ENCODE measurements around the gene ITGA3.
"Not testable (repeated sequence)": the region's sequence is repeated elsewhere in the genome, so short reads cannot be mapped to it uniquely, and the experiment has no call there.

Gene ITGA3

DNA sequence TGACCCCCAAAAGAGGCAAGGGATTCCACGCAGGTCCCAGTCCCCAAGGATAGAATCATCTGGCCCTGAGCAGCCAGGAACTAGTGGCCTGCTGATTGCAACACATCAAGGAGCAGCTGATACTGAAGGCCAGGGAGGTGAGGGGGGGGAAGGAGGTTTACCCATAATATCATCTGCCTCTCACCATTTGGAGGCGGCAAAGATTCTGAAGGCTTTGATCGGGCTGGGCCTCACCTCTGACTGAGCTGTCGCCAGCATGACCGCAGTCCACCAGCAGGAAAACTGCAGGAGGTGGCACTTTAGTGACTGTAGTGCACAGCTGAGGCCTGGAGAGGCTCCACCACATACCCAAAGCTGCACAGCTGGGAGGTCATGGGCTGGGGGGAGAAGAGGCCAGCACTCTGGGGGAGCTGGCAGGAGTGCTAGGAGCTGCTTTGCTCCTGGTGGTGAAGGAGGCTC lies 20.5 kb upstream of the ITGA3 start:
- DNase-seq (ENCODE audit: low spot score) = no peak

DNA sequence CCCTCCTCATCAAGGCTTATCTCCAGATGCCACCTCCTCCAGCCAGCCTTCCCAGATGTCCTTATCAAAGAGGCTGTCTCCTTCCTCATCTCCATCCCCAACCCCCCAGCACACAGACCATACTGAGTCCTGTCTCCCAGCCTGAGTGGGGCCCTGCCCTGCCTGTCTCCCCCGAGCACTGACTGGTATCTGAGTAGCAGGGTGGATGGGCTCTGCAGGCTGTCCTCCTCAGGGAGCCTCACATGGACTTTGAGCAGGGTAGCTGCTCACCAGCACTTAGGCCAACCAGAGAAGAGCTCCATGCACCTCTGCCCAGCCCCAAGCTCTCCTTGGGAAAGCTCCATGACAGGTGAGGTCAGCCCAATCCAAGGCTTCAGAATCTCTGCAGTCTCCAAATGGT lies 20.0 kb upstream of the ITGA3 start:
- DNase-seq (ENCODE audit: low spot score) = no peak

DNA sequence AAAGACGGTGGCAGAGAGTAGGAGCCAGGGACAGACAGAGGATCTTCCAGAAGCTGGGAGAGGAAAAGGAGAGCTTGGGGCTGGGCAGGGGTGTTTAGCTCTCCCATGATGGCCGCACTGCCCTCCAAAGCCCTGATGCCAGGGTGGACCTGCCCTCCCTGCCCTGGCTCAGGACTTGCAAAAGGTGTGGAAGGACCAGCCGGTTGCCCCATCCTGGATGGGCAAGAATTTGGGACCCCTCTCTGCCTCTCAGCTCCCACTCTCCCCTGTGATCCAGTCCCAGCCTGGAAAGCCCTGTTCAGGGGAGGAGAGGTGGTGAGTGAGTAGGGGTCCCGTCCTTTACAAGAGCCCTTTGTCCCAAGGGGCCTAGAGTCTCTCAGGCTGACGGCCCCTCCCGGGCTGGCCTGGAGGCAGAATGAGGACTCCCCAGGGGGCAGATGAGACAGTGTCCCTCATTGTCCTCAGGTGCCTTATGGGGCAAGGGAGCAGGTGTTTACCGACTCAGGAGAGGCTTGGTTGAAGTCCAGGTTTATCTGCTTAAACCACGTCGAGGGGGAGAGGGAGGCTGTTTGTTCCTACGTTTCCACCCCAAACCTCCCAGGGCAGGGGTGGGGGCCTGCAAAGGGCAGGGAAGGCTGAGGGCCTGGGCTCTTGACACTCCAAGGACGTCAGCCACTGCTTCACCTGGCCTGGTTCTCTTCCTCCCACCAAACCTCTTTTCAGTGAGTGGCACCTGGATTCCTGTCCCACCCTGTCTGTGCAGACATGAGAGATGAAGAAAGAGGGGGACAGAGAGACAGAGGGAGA lies 19.3 kb upstream of the ITGA3 start:
- no peak for DNase-seq (ENCODE audit: low spot score)

DNA sequence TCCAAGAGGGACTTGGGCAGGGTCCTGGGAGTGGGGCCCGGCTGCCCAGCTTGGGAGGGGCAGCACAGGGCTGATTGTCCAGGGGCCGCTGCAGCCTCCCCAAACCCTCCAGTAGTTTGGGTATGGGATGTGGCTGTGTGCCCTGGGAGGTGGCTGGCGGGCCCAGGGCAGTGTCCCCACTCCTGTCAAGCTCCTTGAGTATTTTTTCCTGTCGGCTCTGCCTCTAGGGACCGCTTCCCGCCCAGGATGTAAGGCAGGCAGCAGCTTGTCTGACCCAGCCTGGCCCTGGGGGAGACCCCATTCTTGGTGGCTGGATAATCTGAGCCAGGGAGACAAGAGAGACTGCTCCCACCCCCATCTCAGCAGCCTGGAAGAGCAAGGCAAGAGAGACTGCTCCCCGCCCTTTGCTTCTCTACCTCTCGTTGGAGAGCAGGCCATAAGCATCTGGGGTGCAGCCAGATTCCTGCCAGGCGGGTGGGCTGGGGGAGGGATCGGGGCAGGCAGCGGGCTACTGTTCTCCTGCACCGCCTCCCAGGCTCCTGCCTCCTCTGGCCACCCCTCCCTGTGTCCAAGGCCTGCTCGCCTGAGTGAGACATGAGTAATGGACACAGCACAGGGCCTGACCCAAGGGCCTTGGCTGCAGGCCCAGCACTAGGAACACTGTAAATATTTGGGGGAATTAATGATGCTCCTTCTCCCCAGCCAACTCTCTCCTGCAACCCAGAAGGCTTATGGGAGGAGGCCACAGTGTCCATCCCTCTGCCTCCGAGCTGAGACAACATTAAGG lies 18.4 kb upstream of the ITGA3 start:
- no peak for DNase-seq (ENCODE audit: low spot score)

DNA sequence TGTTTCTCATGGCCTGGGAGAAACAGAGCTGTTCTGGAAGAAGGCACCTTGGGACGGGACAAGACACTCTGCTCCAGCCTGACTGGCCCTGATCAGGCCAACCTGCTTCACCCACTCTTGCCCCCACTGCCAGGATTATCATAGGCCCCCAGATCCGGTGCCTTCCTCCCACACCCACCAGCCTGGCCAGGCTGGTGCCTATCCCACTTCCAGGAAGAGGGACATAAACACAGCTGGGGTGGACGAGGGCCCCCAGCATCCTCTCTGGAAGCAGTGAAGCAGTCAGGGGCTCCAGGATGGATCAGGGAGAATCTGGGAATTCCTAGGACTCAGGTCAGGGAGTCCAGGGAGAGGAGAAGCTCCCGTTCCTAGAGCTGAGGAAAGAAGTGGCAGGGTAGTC lies 16.9 kb upstream of the ITGA3 start:
- DNase-seq (ENCODE audit: low spot score) = no peak

DNA sequence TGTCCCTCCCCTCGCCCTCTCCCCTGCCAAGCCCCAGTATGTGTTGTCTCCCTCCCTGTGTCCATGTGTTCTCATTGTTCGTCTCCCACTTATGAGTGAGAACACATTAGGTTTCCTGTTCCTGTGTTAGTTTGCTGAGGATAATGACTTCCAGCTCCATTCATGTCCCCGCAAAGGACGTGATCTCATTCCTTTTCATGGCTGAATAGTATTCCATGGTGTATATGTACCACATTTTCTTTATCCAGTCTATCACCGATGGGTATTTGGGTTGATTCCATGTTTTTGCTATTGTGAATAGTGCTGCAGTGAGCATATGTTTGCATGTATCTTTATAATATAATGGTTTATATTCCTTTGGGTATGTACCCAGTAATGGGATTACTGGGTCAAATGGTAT lies 15.4 kb upstream of the ITGA3 start:
- DNase-seq (ENCODE audit: low spot score) = not testable (repeated sequence)

DNA sequence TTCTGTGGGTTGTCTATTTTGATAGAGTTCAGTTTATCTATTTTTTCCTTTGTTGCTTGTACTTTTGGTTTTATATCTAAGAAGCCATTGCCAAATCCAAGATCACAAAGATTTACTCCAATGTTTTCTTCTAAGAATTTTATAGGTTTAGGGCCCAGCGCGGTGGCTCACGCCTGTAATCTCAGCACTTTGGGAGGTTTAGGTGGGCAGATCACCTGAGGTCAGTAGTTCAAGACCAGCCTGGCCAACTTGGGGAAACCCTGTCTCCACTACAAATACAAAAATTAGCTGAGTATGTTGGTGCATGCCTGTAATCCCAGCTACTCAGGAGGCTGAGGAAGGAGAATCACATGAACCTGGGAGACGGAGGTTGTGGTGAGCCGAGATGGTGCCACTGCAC lies 13.7 kb upstream of the ITGA3 start:
- DNase-seq (ENCODE audit: low spot score) = no peak

DNA sequence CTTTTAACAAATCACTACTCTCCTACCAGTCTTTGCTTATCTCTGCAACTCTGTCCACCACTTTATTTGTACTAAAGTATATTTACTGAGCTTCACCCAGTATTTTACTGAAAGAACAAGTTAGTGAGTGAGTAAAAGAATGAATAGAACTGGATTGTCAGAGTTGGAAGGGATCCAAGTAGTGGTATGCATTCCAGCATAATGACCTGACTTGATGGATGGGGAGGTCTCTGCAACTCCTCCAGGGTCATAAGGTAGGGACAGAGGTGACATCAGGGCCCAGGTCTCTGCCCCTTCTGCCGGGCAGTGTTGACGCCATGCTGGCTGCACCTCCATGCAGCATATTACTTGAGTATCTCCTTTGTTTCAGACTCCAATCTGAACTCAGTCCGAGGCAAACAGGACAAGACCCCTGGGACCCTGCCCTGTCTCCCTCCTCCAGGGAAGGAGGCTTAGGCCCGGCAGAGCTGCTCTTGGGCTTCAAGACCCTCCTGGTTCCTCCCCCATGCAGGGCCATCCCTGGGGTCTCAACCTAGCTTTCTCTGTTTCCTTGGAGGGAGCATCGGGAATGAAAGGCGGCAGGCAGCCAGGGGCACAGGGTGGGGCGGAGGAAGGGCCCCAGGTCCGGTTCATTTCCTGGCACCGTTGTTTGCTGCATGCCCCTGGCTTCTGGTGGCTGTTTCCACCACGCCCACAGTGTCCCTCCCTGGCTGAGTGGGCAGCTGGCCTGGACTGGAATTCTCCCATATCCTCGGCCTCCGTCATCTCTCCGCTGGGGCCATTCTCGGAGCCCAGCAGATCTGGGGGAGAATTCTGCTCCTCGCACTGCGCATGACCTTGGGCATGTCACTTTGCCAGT lies 12.4 kb upstream of the ITGA3 start:
- DNase-seq (ENCODE audit: low spot score) = no peak

DNA sequence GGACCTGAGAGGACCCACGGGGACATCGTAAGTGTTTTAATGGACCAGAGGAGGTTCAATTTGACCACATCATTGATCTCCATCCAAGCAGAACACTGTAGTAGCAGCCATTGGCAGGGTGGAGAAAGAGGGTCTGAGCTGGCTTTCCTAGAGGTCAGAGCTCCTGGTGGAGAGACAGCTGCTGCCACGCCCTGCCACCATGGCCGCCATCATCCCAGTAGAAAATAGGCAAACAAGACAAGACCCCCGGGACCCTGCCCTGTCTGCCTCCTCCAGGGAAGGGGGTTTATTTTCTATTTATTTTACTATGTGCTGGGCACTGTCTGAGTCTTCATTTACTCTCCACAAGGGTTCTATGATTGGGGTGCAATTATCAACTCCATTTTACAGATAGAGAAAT lies 11.4 kb upstream of the ITGA3 start:
- no peak for DNase-seq (ENCODE audit: low spot score)

DNA sequence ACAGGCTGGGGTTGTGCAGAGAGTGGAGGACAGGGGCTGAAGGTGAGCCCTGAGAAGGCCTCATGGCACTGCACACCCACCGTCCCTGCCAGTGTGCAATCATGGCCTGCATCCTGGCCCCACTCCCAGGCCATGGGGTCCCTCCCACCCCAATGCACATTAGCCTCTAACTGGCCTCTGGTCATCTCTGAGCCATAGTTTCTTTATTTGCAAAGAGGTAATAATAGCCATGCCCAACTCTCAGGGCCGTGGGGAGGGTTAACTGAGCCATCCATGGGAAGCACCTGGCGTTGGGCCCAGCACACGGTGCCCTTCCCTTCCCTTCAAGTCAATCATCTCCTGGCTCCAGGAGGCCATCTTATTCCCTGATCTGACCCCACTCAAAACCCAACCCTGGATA lies 10.8 kb upstream of the ITGA3 start:
- DNase-seq (ENCODE audit: low spot score) = no peak

DNA sequence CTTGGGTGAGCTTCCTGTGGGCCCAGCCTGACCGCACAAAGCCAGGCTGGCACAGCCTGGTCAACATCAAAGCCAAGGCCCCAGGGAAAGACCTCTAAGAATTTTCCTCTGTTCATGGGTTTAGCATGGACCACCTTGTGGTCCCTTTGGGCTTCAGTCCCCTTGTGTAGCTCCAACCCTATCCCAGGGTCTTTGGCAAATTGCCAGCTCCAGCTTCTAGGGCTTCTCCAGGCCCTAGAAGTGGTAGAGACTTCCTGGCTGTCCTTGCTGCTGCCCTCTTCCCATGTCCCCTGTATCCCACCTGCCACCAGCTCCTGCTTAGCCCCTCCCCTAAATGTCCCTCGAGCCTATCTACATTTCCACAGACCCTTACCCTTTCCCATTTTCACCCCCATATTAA lies 9.7 kb upstream of the ITGA3 start:
- DNase-seq (ENCODE audit: low spot score) = no peak

DNA sequence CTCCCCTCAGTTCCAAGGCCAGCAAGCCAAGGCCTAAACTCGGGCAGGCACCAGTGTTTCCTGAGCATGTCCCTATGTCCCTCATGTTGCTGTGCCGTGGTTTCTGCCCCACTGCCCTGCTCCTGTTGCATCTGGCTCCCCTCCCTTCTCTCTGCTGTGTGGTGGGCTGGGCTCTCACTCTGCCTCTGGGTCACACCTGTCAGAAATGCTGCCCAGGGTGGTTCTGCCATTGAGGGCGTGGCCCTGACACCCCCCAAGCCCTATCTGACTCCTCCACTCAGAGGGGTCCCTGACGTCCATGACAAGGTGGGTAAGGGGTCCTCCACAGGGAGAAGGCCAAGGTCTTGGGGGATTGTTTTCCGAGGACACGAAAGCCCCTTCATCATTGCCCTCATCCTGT lies 9.2 kb upstream of the ITGA3 start:
- DNase-seq (ENCODE audit: low spot score) = no peak

DNA sequence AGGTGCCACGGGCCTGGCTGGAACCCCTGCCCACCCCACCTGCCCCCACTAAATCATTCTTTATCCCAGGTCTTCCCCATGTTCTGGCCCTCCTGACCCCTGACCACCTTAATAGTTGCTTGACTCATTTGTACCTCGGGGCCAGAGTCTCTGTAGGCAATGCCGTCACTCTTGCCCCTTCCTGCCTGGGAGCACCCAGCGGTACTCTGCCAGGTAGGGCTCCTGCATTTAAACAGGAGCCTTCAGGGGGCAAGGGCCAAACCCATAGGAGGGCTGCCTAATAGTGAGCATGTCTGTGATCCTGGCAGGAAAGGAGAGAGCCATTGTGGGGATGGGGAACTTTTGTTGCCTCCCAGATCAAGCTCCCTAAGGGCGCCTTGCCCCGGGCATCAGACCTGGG lies 8.8 kb upstream of the ITGA3 start:
- DNase-seq (ENCODE audit: low spot score) = no peak

DNA sequence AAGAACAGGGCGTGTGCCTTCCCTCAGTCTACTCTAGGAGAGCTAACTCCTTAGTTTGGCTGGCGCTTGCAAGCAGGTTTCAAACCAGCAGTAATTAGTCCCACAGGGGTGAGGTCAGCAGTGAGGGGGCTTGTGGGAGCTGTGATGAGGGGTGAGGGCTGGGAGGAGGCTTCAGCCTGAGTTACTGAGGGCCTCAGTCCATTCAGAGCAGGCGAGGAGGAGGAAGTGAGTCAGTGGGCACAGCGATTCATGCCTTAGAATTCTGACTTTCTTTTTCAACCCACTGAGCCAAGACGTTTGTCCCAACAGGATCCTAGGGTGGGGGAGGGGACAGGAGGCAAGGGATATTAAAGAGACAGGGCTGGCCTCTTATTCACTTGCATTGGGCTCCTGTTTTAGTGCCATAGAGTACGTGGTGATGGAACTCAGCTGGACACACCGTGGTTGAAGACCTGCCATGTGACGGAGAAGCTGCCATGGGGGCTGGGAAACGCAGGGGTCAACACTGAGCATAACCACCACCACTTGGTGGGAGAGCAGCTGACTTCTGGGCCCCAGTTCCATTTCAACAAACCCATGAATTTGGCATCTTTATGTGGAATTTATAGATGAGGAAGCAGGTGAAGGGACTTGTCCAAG lies 8.3 kb upstream of the ITGA3 start:
- no peak for DNase-seq (ENCODE audit: low spot score)

DNA sequence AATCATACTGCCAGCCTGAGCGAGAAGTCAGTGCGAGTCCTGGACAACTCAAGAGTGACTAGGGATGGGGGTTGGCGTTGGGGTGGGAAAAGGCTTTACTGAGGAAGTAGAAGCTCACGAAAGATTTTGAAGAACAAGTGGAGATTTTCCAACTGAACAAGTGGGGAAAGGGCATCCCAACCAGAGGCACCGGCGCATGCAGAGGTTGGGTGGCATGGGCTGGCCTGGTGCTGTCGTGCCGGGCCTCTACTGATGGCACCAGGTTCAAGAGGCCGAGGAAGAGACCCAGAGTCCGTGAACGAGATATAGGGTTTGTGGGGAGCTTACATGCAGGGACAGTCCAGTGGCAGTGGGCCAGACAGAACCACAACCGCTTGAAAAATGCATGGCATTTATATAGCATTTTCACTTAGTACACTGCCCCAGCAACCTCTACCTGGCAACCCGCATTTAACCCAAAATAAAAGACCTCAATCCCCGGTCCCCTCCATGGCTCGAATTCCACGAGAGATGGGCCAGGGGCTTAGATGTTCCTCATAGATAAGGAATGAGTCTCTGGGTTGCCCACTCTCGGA lies 7.7 kb upstream of the ITGA3 start:
- no peak for DNase-seq (ENCODE audit: low spot score)

DNA sequence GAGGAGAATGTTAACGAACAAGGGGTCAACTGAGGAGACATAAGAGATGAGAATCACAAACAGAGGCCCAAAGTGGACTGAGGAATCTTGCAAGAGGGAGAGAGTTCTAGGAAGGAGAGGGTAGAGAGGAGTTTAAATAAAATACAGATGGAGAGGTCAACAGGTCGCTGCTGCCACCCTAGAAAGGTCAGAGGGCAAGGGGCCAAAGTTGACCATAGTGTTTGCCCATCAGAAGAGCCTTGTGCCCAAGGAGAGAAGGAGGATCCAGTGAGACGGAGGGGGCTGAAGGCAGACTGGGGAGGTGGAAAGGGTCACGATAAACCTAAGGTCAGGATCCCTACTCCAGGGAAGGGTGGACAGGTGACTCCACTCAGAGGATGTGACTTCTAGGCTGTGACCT lies 6.9 kb upstream of the ITGA3 start:
- DNase-seq (ENCODE audit: low spot score) = no peak

DNA sequence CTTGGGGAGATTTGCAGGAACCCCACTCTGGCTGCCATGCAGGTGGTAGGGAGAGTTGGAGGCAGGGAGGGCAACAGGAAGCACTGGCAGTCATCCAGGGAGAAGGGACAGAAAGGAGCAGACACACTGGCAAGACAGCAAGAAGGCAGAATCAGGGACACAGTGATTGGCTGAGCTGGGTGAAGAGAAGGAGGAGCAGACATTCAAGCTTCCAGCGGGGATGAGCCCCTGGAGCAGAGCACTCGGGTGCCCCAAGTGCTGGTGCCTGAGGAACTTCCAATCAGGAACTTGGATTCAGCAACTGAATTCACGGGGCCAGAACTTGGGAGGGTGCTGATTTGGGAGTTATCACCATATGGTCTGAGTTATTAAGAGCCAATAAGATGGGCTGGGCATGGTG lies 6.3 kb upstream of the ITGA3 start:
- no peak for DNase-seq (ENCODE audit: low spot score)

DNA sequence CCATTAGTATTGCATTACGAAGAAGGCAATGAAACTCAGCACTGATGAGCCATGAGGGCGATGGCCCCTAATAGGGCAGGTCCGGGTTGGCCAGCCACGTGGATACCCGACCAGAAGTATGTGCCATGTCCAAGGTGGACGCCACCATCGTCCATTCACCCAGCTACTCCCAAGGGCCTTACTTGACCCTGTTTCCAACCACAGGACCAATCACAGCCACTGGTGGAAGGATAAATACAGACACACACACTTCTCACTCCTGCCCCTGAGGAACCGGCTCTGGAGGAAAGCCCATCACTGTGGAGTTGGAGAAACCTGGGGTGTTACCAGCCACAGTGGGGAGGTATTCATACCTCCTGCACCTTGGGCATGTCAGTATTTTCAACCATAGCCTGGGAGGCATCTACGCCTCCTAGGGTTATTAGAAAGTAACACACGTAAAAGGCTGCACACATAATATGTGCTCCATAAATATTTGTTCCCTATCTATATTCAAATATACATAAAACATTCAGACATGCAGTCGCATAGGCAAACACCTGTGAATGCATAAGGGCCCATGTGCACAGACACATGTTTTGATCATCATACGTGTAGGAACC lies 5.4 kb upstream of the ITGA3 start:
- no peak for DNase-seq (ENCODE audit: low spot score)

DNA sequence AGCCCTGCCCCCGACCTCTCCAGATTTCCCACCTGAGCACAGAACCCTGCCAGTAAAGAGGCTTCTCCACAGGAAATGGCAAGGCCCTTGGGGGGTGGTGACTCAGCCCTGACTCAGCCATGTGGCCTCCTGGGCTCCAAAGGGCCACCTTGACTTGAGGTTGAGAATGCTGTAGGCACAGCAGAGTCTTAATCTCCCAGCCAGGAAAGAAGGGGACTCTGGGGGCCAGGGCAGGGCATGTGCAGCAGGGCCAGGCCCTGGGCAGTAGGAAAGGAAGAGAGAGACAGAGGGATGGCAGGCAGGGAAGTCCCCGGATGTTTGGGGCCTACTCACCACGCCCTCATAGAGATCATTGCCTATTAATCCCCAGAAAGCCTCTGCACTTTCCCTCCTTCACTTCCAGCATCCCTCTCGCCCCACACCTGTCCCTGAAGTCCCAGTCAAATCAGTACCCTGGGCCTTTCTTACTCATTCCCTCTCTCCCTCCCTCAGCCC lies 4.8 kb upstream of the ITGA3 start:
- no peak for DNase-seq (ENCODE audit: low spot score)

DNA sequence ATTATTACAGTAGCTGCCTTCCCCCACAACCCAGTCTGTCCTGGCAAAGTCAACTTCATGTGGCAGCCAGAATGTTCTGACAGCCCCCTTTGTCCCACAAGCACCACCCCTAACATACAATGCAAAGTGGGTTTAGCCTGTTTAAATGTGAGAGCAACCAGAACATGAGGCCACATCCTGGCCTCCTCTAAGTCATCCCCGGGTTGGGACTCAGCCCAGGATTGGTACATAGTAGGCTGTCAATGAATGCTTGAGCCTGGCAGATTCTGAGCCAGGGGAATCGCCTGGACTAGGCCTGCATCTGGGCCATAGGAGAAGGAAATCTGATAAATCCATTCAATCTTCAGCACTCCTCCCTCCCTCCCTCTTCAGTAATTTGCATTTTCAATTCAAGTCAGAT lies 4.3 kb upstream of the ITGA3 start:
- DNase-seq (ENCODE audit: low spot score) = no peak

DNA sequence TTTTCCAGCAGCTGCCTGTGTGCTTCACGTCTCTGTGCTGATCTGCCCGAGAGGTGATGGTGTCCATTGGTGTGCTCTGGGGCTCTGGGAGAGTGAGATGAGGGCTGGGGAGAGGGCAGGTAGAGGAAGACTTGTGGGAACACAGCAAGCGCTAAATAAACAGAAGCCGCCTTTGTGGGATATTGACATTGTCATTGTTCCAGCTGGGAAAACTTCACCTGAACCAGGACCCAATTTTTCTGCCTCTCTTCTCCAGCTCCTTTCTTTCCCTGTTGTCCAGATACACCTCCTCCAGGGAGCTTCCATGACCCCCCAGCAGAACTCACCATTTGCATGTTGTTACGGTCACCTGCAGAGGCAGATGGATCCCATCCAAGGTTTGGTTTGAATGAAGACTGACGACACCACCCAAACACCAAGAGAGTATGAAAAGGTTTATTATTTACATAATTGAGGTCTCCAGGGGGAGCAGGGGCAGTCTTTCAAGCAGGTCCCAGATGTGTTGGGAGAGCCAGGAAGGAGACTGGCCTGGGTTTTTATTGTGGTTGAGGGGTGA lies 3.6 kb upstream of the ITGA3 start:
- DNase-seq (ENCODE audit: low spot score) = no peak

Measured in hematopoietic multipotent progenitor cell treated with erythropoietin and hydrocortisone succinate and interleukin-3 and kit ligand, for 17 days (in vitro differentiated cells).